GM12801 (cell line): ENCODE results near the gene PTPN18.

Experiments
- TF ChIP-seq, protein P1 (sequence below): IDR thresholded peaks from one replicate; pipeline ENCODE4 v1.5.1; 2011; ENCODE audit warnings: control low read depth; ENCODE audit not compliant: insufficient read length; ENCODE audit errors: extremely low read depth

Gene PTPN18, protein sequence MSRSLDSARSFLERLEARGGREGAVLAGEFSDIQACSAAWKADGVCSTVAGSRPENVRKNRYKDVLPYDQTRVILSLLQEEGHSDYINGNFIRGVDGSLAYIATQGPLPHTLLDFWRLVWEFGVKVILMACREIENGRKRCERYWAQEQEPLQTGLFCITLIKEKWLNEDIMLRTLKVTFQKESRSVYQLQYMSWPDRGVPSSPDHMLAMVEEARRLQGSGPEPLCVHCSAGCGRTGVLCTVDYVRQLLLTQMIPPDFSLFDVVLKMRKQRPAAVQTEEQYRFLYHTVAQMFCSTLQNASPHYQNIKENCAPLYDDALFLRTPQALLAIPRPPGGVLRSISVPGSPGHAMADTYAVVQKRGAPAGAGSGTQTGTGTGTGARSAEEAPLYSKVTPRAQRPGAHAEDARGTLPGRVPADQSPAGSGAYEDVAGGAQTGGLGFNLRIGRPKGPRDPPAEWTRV

DNA sequence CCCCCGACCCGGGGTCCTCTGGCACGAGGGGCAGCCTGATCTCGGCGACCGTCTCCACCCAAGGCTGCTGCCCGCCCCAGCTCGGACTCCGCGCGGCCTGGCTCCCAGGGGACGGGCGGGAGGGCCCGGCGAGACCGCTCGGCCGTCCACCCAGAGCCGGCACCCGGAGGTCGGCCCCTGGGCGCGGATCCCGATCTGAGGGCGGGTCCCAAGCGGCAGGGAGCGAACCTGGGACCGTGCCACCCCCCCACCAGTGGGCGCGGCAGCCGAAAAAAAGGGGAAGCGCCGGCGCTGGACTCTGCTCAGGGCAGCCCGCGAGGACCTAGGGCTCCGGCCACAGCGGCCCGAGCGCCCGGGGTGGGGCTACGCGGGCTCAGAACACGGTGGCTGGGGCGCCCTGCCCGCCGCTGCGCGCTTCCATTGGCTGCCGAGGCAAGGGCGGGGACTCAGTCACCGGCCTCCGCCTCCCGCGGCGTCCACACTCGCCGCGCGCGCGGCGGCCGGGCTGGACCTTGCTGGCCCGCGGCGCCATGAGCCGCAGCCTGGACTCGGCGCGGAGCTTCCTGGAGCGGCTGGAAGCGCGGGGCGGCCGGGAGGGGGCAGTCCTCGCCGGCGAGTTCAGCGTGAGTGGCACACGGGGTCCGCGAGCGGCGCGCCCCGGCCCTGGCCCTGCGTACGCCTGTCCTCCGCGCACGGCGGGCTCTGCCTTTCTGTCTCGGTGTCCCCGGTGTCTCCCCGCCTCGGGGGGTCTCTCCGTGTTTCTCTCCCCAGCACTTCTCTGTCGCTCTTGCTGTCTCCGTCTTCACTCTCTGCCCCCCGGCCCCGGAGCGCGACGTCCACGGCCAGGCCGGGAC, at the start of gene PTPN18:
Gene PTPN18, plus strand, starts transcription at position 479 of the 854 bp plus-strand sequence. Its CDS starts 52 bp downstream, at position 531.
- TF ChIP-seq, protein P1, sequence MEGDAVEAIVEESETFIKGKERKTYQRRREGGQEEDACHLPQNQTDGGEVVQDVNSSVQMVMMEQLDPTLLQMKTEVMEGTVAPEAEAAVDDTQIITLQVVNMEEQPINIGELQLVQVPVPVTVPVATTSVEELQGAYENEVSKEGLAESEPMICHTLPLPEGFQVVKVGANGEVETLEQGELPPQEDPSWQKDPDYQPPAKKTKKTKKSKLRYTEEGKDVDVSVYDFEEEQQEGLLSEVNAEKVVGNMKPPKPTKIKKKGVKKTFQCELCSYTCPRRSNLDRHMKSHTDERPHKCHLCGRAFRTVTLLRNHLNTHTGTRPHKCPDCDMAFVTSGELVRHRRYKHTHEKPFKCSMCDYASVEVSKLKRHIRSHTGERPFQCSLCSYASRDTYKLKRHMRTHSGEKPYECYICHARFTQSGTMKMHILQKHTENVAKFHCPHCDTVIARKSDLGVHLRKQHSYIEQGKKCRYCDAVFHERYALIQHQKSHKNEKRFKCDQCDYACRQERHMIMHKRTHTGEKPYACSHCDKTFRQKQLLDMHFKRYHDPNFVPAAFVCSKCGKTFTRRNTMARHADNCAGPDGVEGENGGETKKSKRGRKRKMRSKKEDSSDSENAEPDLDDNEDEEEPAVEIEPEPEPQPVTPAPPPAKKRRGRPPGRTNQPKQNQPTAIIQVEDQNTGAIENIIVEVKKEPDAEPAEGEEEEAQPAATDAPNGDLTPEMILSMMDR, result no peak

DNA sequence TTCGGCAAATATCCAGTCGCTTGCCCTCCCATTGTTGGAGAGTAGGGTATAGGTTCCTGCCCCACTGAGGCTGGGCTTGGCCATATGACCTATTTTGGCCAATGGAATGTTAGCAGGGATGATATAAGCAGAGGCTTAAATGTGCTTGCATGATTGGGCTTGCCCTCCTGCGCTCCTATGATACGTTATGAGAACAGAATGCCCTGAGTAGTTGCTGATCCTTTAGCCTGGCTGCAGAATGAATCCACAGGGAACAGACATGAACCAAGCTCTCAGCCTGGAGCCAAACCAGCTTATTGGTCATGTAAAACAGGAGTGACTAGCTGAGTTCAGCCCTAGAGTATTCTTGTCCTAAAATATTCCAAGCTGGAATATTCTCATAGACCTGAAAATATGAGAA, 48.0 kb upstream of the PTPN18 start:
- TF ChIP-seq, protein P1, result no peak

DNA sequence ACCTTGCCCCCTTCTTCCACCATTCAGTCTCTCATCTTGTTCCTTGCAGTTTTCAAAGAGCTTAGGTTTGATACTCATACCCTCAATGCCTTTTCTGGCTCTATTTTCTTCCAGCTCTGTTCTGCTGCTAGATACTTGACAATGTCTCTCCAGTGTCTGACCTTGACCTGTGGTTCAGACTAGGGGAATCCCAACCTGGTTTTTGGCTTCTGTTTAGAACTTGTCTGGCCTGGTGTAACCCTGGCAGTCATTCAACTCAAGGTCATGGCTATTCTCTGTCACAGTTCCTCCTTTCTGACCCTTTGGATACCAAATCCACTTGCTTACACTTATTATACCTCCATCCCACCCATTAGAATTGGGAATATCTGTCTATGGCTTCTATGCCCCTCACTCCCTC, 45.0 kb upstream of the PTPN18 start:
- TF ChIP-seq, protein P1, result no peak

DNA sequence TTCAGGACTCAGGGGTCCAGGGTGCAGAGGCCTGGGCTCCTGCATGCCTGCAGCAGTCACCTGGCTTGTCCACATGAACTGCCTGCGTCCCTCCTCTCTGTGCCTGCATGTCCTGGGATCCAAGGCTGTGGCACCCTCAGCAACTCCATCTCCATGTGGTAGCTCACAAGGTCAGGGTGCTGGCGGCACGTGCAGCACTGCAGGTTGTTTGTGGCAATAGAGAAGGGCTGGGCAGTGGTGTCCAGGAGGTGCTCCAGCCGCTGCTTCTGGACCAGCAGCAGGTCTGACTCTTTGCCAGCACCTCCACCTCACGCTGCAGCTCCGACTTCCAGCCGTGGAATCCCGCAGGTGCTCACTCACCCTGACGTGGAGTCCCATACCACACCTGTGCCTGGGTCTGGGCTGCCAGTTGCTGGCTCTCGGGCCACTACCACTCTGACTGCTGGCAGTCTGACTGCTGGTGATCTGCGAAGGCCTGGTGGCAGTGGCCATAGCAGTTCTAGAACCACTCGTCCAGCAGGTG, 42.0 kb upstream of the PTPN18 start:
- TF ChIP-seq, protein P1, result no peak

DNA sequence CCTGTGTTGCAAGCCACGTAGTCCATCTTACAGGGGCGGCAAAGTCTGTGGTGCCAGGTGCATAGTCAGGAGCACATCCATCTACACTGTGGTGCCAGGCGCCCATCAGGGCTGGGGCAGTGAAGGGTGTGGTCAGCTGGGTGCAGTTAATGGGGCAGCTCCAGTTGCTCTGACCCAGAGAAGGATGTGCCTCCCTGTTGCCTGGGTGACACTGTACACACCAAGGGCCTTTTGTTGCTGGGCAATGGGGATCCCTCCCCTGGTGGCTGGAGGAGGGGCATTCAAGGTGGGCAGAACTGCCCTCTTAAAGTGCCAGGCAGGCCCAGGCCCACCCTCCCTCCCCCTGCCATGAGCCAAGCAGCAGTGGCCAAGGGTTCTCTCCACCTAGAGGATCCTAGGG, 41.5 kb upstream of the PTPN18 start:
- TF ChIP-seq, protein P1, result no peak

DNA sequence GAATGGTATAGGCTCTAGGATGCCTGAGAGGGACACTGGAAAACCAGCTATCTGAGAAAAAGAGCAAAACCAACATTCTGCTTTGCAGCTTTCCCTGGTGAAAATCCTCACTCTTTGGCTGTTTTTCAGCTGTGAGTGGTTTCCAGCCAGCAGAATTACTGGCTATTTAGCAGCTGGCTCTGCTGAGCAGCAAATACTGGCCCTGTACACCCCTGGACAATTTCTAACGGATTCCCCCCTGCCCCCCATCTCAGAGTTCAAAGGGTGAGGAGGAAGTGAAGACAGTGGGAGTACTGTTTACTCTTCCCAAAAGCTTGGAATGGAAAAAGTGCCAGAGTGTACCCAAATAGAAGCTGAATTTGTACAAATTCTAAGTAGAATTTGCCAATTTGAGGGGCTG, 39.3 kb upstream of the PTPN18 start:
- TF ChIP-seq, protein P1, result no peak

DNA sequence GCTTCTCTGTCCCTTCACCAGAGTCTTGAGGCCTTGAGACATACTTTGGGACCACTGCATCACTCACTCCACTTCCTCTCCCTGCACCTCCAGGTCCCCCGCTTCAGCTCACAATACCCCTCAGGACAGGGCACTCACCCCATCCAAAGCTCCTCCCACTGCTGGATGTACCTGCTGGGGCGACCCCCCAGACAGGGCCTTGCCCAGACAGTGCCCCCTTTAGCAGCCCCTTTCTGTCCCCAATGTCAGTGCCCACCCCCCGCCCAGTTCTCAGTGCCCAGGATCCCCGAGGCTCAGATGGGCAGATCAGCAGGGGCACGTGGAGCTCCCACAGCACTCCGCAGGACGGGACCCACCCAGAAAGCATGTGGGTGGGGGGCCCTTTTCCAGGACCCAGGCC, 37.0 kb upstream of the PTPN18 start:
- TF ChIP-seq, protein P1, result no peak
